Daoy (cell line): ENCODE results near the gene MICA. TPM values are rescaled to one million over a fixed set of nuclear protein-coding genes. Genes with fewer than 3 reads are reported as not detected.
"Not testable (repeated sequence)": the region's sequence is repeated elsewhere in the genome, so short reads cannot be mapped to it uniquely, and the experiment has no call there.

ENCODE experiments used
- DNase-seq: peaks from one replicate; pipeline ENCODE4 v3.0.0-alpha.2; 2015; ENCODE audit warnings: low read depth
- total RNA-seq: library from RNA; depleted of rRNA; stranded (reverse); fragments of >200 nt; shearing (Covaris generic); gene quantifications from 2 replicates; pipeline ENCODE4 v1.2.3, GENCODE V29; 2014; rRNA removed

Gene MICA
- total RNA-seq = 34.9 and 44.1 TPM in 2 replicates

- peak; percentile 97 for DNase-seq
Measured at GRCh38 chr6:31403283-31404060, at the start of gene MICA. TSS of gene MICA (plus strand) at chr6:31403595. CDS start at chr6:31403633, 38 bp downstream.

GRCh38 chr6:31354158-31354863, 49.1 kb upstream of the MICA start:
- DNase-seq = no peak

- DNase-seq = no peak
Measured at GRCh38 chr6:31354864-31355582, 48.4 kb upstream of the MICA start.

GRCh38 chr6:31355583-31355948, 47.8 kb upstream of the MICA start:
- no peak for DNase-seq

- peak; percentile 44 for DNase-seq
Measured at GRCh38 chr6:31356216-31356945, 47.0 kb upstream of the MICA start.

- DNase-seq = peak; percentile 95
Measured at GRCh38 chr6:31356946-31357466, 46.4 kb upstream of the MICA start, which contains the start of gene HLA-B. TSS of gene HLA-B (minus strand) at chr6:31357179. CDS start at chr6:31357158, 21 bp downstream.

GRCh38 chr6:31357886-31358285, 45.5 kb upstream of the MICA start:
- DNase-seq = no peak

- DNase-seq = no peak
Measured at GRCh38 chr6:31358302-31358701, 45.1 kb upstream of the MICA start.

- DNase-seq = no peak
Measured at GRCh38 chr6:31359581-31359980, 43.8 kb upstream of the MICA start.

GRCh38 chr6:31362751-31363150, 40.6 kb upstream of the MICA start:
- DNase-seq = no peak

- no peak for DNase-seq
Measured at GRCh38 chr6:31363811-31364210, 39.6 kb upstream of the MICA start.

- no peak for DNase-seq
Measured at GRCh38 chr6:31365864-31366263, 37.5 kb upstream of the MICA start.

GRCh38 chr6:31366693-31367470, 36.5 kb upstream of the MICA start:
- peak; percentile 96 for DNase-seq

GRCh38 chr6:31368461-31368860, 34.9 kb upstream of the MICA start:
- DNase-seq = no peak

- not testable (repeated sequence) for DNase-seq
Measured at GRCh38 chr6:31374118-31374517, 29.3 kb upstream of the MICA start.

- no peak for DNase-seq
Measured at GRCh38 chr6:31375699-31376098, 27.7 kb upstream of the MICA start.

- no peak for DNase-seq
Measured at GRCh38 chr6:31377029-31377428, 26.4 kb upstream of the MICA start.

GRCh38 chr6:31378062-31378720, 25.2 kb upstream of the MICA start:
- no peak for DNase-seq

- no peak for DNase-seq
Measured at GRCh38 chr6:31378721-31379103, 24.7 kb upstream of the MICA start.

GRCh38 chr6:31379850-31380249, 23.5 kb upstream of the MICA start:
- peak; percentile 57 for DNase-seq
